HepG2 (cell line): ENCODE results near the gene KCTD6. TPM values are rescaled to one million over a fixed set of nuclear protein-coding genes. Genes with fewer than 3 reads are reported as not detected.
A peak's percentile ranks its signal among the peaks of the same experiment; 100 is the strongest.

Experiments
- CHCHD3 ChIP-seq: sonication (generic); formaldehyde crosslinking; IDR thresholded peaks from 2 replicates; pipeline ENCODE4 v1.8.0; 2022; ENCODE audit warnings: mild to moderate bottlenecking, missing genetic modification reagents, moderate library complexity
- EP300 ChIP-seq, 3 experiments: sonication (generic) in 1 of 3; formaldehyde crosslinking in 1 of 3; IDR thresholded peaks; 2 replicates each; pipeline versions ENCODE4 v1.5.1 to v1.6.1; 2011 to 2020; ENCODE audit warnings: low read depth in 2 of 3, low read length in 2 of 3, borderline replicate concordance in 1 of 3, improper control_type of control experiment in 1 of 3, mild to moderate bottlenecking in 1 of 3, missing genetic modification reagents in 1 of 3, moderate library complexity in 1 of 3
- ESRRA ChIP-seq: sonication (generic); formaldehyde crosslinking; IDR thresholded peaks from 2 replicates; pipeline ENCODE4 v1.5.1; 2020; ENCODE audit warnings: mild to moderate bottlenecking, low read depth, missing genetic modification reagents
- FOXM1 ChIP-seq: sonication (generic); formaldehyde crosslinking; IDR thresholded peaks from 2 replicates; pipeline ENCODE4 v1.5.0; 2020; ENCODE audit warnings: missing genetic modification reagents
- KMT2A ChIP-seq: sonication (generic); formaldehyde crosslinking; IDR thresholded peaks from 2 replicates; pipeline ENCODE4 v1.4.0; 2020; ENCODE audit warnings: missing genetic modification reagents
- SPEN ChIP-seq: sonication (generic); formaldehyde crosslinking; IDR thresholded peaks from 2 replicates; pipeline ENCODE4 v1.5.1; 2020; ENCODE audit warnings: low read depth, mild to moderate bottlenecking, missing genetic modification reagents
- TBX3 ChIP-seq: fragments of 450-650 bp; IDR thresholded peaks from 2 replicates; pipeline ENCODE4 v1.6.1; 2017; ENCODE audit warnings: antibody characterized with exemption, mild to moderate bottlenecking, inconsistent platforms, borderline replicate concordance
- ZFP36L1 ChIP-seq: sonication (generic); formaldehyde crosslinking; IDR thresholded peaks from 2 replicates; pipeline ENCODE4 v1.8.0; 2022; ENCODE audit warnings: mild to moderate bottlenecking, missing genetic modification reagents, moderate library complexity
- ZMAT3 ChIP-seq: sonication (generic); formaldehyde crosslinking; conservative IDR thresholded peaks from 2 replicates; pipeline ENCODE4 v1.7.0; 2021; ENCODE audit warnings: missing genetic modification reagents
- ZNF121 ChIP-seq: sonication (generic); formaldehyde crosslinking; IDR thresholded peaks from 2 replicates; pipeline ENCODE4 v1.5.0; 2020; ENCODE audit warnings: mild to moderate bottlenecking, missing genetic modification reagents
- ZNF143 ChIP-seq: sonication (generic); formaldehyde crosslinking; IDR thresholded peaks from 2 replicates; pipeline ENCODE4 v1.4.0; 2020; ENCODE audit warnings: missing genetic modification reagents
- ZNF256 ChIP-seq: sonication (generic); formaldehyde crosslinking; conservative IDR thresholded peaks from 2 replicates; pipeline ENCODE4 v1.4.0; 2020; ENCODE audit warnings: missing genetic modification reagents
- polyA plus RNA-seq, 8 experiments: library from polyadenylated mRNA; depleted of rRNA in 3 of 8; stranded (reverse) in 7 of 8; unstranded in 1 of 8; fragments of >200 nt; fragmentation: Illumina TruSeq in 4 of 8; extraction: Trizol in 4 of 8; gene quantifications; 2 replicates each; pipeline versions ENCODE4 v1.2.1 to v1.2.3, GENCODE V29; 2011 to 2016; ENCODE audit warnings: low read depth in 4 of 8, missing spikeins in 1 of 8, mixed read lengths in 1 of 8; ENCODE audit not compliant: insufficient read depth in 1 of 8
- total RNA-seq, 5 experiments: library from RNA; depleted of rRNA; stranded (reverse); fragments of >200 nt; fragmentation: Illumina TruSeq; extraction: Trizol; gene quantifications; 2 replicates each; pipeline ENCODE4 v1.2.3, GENCODE V29; 2016; ENCODE audit warnings: low read depth in 1 of 5
- TF ChIP-seq, protein P1 (sequence below): sonication (generic); formaldehyde crosslinking; IDR thresholded peaks from 2 replicates; pipeline ENCODE4 v1.8.0; 2022; ENCODE audit warnings: mild to moderate bottlenecking, missing genetic modification reagents; ENCODE audit not compliant: insufficient replicate concordance
- TF ChIP-seq, protein P2 (sequence below): sonication (generic); formaldehyde crosslinking; IDR thresholded peaks from 2 replicates; pipeline ENCODE4 v1.5.0; 2020; ENCODE audit warnings: missing genetic modification reagents, mild to moderate bottlenecking, borderline replicate concordance
- TF ChIP-seq, protein P3 (sequence below): sonication (generic); formaldehyde crosslinking; IDR thresholded peaks from 2 replicates; pipeline ENCODE4 v1.8.1; 2023; ENCODE audit warnings: missing genetic modification reagents, mild to moderate bottlenecking, borderline replicate concordance
- TF ChIP-seq, protein P4 (sequence below): sonication (generic); formaldehyde crosslinking; IDR thresholded peaks from 2 replicates; pipeline ENCODE4 v1.5.0; 2020; ENCODE audit warnings: mild to moderate bottlenecking, missing genetic modification reagents
- TF ChIP-seq, protein P5 (sequence below): sonication (generic); formaldehyde crosslinking; IDR thresholded peaks from 2 replicates; pipeline ENCODE4 v1.8.1; 2023; ENCODE audit warnings: mild to moderate bottlenecking, missing genetic modification reagents
- TF ChIP-seq, protein P6 (sequence below): IDR thresholded peaks from 2 replicates; pipeline ENCODE4 v1.6.1; 2016; ENCODE audit warnings: missing compliant biosample characterization, missing genetic modification reagents, borderline replicate concordance
- TF ChIP-seq, protein P7 (sequence below): sonication (generic); formaldehyde crosslinking; IDR thresholded peaks from 2 replicates; pipeline ENCODE4 v1.5.0; 2020; ENCODE audit warnings: missing genetic modification reagents

Gene KCTD6
- total and polyA plus RNA-seq, 2 of the 13 experiments (the other 11 are each of a cell fraction or from before 2014, with no cell fraction given), result 13.4 to 14.2 TPM

DNA sequence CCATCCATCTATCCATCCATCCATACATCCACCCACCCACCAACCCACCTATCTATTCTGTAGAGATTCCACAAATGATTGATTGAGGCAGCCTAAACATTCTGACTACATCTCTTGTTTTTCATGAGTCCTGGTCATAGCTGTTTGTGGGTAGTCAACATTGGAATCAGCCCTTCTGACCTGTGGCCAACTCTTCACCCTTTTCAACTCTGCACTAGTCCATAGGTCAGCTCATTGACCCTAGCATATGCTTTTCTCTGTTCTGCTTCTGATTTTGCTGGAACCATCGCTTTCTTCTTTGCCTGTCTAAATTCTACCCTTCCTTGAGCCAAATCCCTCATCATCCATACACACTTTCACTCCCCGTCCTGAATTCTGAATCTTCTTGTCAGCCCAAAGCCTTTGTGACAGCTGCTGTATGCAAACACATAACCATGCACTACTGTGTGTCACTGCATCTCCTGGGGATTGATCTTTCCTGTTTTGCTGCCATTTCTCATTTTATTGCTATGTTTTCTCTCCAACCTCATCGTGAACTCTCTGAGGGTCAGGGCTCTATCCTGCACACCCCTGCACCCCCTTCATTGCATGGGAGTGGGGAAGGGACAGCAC, 16.8 kb upstream of the KCTD6 start (continued):
- TF ChIP-seq, protein P1, sequence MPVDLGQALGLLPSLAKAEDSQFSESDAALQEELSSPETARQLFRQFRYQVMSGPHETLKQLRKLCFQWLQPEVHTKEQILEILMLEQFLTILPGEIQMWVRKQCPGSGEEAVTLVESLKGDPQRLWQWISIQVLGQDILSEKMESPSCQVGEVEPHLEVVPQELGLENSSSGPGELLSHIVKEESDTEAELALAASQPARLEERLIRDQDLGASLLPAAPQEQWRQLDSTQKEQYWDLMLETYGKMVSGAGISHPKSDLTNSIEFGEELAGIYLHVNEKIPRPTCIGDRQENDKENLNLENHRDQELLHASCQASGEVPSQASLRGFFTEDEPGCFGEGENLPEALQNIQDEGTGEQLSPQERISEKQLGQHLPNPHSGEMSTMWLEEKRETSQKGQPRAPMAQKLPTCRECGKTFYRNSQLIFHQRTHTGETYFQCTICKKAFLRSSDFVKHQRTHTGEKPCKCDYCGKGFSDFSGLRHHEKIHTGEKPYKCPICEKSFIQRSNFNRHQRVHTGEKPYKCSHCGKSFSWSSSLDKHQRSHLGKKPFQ (CRISPR knock-in tag), result no peak
- TF ChIP-seq EP300 (IDR thresholded peaks at IDR 0.05; ENCODE audit: low read depth in 2 of 2, low read length in 2 of 2), result peak in 1 of 2 experiments; percentile 65; a peak in 1 of 4 replicates
- TF ChIP-seq EP300 (CRISPR knock-in tag; IDR thresholded peaks at IDR 0.05; ENCODE audit: borderline replicate concordance), result peak; percentile 46; the same call in 1 of the 2 replicates
- no peak for TF ChIP-seq ZNF121 (CRISPR knock-in tag)
- TF ChIP-seq, protein P2, sequence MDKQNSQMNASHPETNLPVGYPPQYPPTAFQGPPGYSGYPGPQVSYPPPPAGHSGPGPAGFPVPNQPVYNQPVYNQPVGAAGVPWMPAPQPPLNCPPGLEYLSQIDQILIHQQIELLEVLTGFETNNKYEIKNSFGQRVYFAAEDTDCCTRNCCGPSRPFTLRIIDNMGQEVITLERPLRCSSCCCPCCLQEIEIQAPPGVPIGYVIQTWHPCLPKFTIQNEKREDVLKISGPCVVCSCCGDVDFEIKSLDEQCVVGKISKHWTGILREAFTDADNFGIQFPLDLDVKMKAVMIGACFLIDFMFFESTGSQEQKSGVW (CRISPR knock-in tag), result no peak
- TF ChIP-seq SPEN (CRISPR knock-in tag), result no peak
- TF ChIP-seq, protein P3, sequence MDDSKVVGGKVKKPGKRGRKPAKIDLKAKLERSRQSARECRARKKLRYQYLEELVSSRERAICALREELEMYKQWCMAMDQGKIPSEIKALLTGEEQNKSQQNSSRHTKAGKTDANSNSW (CRISPR knock-in tag), result no peak
- no peak for TF ChIP-seq FOXM1 (CRISPR knock-in tag)
- TF ChIP-seq TBX3, result peak; percentile 18; the same call in 1 of the 2 replicates
- TF ChIP-seq ZMAT3 (CRISPR knock-in tag), result no peak
- TF ChIP-seq CHCHD3, result no peak
- TF ChIP-seq, protein P4, sequence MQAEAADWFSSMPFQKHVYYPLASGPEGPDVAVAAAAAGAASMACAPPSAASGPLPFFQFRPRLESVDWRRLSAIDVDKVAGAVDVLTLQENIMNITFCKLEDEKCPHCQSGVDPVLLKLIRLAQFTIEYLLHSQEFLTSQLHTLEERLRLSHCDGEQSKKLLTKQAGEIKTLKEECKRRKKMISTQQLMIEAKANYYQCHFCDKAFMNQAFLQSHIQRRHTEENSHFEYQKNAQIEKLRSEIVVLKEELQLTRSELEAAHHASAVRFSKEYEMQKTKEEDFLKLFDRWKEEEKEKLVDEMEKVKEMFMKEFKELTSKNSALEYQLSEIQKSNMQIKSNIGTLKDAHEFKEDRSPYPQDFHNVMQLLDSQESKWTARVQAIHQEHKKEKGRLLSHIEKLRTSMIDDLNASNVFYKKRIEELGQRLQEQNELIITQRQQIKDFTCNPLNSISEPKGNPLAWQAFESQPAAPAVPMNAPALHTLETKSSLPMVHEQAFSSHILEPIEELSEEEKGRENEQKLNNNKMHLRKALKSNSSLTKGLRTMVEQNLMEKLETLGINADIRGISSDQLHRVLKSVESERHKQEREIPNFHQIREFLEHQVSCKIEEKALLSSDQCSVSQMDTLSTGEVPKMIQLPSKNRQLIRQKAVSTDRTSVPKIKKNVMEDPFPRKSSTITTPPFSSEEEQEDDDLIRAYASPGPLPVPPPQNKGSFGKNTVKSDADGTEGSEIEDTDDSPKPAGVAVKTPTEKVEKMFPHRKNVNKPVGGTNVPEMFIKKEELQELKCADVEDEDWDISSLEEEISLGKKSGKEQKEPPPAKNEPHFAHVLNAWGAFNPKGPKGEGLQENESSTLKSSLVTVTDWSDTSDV, result no peak
- 0 out of 2 replicates have a peak, but pooled peaks have one; percentile 24 for TF ChIP-seq ESRRA (CRISPR knock-in tag)
- TF ChIP-seq, protein P5, sequence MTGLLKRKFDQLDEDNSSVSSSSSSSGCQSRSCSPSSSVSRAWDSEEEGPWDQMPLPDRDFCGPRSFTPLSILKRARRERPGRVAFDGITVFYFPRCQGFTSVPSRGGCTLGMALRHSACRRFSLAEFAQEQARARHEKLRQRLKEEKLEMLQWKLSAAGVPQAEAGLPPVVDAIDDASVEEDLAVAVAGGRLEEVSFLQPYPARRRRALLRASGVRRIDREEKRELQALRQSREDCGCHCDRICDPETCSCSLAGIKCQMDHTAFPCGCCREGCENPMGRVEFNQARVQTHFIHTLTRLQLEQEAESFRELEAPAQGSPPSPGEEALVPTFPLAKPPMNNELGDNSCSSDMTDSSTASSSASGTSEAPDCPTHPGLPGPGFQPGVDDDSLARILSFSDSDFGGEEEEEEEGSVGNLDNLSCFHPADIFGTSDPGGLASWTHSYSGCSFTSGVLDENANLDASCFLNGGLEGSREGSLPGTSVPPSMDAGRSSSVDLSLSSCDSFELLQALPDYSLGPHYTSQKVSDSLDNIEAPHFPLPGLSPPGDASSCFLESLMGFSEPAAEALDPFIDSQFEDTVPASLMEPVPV (CRISPR knock-in tag), result no peak
- TF ChIP-seq, protein P6, sequence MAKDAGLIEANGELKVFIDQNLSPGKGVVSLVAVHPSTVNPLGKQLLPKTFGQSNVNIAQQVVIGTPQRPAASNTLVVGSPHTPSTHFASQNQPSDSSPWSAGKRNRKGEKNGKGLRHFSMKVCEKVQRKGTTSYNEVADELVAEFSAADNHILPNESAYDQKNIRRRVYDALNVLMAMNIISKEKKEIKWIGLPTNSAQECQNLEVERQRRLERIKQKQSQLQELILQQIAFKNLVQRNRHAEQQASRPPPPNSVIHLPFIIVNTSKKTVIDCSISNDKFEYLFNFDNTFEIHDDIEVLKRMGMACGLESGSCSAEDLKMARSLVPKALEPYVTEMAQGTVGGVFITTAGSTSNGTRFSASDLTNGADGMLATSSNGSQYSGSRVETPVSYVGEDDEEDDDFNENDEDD (CRISPR knock-in tag), result no peak
- no peak for TF ChIP-seq KMT2A
- TF ChIP-seq, protein P7, sequence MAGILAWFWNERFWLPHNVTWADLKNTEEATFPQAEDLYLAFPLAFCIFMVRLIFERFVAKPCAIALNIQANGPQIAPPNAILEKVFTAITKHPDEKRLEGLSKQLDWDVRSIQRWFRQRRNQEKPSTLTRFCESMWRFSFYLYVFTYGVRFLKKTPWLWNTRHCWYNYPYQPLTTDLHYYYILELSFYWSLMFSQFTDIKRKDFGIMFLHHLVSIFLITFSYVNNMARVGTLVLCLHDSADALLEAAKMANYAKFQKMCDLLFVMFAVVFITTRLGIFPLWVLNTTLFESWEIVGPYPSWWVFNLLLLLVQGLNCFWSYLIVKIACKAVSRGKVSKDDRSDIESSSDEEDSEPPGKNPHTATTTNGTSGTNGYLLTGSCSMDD (CRISPR knock-in tag), result no peak
- TF ChIP-seq ZNF256 (CRISPR knock-in tag), result no peak
- TF ChIP-seq ZFP36L1, result no peak
- no peak for TF ChIP-seq ZNF143 (CRISPR knock-in tag)
